Activated CD4-positive, alpha-beta T cell treated with anti-CD3 and anti-CD28 coated beads, Interleukin-2, amount 50 U/mL, for 4 hours (primary cell): ENCODE measurements around the gene ADAM12.
"Not testable (repeated sequence)": the region's sequence is repeated elsewhere in the genome, so short reads cannot be mapped to it uniquely, and the experiment has no call there.

Source experiments
- DNase-seq, 2 experiments: peaks; one replicate each; pipeline ENCODE4 v3.0.0-alpha.2; 2020

ADAM12 gene

DNA sequence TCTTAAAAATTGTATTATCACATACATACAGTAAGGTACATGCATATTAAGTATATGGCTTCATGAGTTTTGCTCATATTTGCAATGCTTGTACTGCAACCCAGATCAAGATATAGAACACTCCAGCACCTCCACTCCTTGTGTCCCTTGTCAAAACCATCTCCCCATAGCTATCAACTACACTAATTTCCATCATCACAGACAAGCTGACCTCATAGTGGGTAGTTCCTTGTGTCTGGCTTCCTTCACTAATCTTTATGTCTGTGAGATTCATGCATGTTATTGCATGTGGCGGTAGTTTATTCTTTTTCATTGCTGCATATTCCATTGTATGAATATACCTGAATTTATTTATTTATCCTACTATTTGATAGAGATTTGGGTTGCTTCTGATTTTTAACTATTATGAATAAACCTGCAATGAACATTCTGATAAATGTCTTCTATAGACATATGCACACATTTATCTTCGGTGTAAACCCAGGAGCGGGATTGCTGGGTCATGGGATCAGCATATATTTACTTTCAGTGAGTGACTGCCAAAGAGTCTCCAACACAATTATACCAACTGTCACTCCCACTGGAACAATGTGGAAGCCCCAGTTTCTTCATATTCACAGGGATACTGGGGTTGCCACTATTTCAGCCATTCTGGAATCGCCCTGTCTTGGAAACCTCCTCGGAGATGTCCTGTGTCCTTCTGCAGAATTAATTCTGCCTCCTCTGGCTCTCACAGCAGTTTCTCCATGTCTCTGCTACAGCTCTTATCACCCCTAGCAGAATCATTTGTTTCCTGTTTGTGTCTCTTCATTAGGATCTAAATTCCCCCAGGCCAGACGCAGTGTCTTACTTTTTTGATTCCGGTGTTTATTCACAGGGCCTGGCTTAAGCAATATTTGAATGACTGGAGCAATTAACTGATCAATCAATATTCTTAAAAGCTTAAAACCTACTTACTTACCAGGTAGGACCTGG, 14.7 kb upstream of the ADAM12 start:
- DNase-seq: no peak

DNA sequence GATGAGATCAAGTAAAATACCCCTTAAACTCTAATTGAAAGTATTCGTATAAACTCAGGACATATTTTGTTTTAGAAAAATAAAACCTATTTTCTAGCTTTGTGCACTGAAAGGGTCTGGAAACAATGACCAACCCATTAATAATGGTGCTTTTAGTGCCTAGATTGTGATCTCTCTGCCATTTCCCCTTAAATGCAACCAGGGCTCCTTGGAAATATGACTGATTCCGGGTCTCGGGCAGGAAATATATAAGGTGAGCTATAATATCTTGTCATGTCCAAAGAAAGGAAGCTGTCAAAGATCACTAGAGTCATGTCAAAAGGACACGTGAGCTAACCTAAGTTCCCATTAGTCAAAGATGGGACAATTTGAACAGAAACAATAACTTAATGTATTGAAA, 12.4 kb upstream of the ADAM12 start:
- no peak for DNase-seq

DNA sequence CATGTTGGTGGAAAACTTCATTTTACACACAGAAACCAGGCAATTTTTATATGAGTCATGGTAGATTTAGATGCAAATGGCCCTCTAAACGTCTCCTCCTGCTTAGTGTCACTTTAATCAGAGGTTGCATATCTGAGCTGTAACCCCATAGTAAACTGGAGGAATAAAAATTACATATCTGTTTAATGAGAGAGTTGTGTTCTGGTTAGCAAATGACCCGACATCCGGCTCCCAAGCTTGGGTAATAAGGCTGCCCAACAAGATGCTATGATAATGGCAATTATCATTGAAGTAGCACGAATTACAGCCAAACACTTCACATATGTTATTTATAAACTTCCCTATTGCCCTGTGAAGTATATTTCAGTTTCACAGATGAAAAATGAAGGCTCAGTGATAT, 10.6 kb upstream of the ADAM12 start:
- DNase-seq: no peak

DNA sequence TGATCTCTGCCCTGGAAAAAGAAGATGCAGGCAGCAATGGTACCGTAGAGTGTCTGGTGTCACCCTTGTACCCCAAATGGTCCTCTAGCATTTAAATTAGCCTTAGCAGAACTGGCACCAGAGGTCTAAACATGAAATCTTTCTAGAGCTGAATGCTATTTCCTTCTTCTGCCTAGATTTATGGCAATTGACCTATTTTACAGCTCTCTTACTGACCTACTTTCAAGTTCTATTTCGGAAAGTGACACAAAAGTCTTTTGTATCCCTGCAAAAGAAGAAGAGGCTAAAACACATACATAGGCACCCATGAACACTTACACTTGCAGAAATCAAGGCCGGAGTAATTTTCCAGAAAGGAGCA, 10.1 kb upstream of the ADAM12 start:
- no peak for DNase-seq

DNA sequence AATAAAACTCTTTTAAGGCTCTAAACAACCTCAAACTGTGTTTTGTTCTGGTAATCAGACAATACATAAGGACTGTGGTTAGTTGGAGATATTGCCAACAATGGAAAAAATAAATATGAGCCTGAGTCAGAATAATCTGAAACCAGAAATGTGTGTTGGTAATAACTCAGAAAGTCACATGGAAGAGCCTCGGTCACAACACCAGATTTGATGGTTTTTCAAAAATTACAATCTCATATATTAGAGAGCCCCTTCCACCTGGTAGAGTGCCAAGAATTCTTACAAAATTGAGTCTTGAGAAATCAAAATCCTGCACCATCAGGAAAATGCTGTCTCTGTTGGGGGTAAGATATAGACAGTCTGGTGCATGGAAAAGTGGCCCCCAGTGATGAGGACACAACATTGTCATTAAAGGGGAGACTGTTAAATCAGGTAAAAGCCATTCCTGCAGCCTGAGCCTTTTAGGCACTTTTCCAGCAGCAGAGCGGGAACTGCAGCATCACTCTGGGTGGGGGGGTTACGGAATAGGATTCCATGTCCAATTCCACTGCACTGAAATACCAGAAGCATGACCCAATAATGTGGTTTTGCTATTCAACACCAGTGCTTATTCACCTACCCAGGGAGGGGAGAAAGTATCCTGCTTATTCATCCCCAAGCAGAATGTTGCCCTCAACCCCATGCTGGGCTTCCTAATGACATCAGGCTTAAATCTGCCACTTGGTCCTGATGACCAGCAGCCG, 9.5 kb upstream of the ADAM12 start:
- DNase-seq: no peak

DNA sequence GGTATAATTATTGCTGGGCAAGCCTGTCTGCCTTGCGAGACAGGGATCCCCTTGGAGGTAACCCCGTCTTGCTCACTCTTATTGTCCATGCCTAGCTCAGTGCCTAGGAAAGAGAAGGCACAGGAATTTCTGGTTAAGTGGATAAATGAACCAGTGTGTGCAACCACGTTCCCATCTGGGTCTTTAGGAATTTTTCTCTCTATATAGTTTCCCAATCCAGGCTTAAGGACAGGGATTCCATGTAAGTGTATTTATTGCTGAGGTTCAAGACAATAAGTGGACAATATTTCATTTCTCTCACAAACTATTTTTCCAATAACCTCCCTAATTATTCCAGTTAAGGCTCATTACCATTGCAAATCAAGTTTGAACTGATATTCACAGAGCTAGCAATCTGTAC, 8.9 kb upstream of the ADAM12 start:
- no peak for DNase-seq

DNA sequence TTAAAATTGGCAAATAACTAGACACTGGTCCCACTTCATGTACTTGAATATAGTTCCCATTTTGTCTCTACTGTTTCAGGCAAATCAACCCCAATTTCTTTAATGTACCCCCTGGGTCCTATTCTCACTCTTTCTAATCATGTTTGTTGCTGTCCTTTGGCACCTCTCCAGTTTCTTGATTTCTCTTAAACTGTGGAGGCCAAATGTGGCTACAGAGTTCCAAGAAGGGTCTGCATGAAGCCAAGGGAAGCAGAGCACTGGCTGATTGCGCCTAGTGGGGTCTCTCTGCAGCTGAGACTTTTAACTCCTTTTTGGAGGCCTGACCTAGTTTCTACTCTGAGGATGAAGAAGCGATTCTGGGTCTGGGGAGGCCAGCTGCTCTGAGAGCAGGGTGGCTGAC, 6.7 kb upstream of the ADAM12 start:
- DNase-seq: no peak

DNA sequence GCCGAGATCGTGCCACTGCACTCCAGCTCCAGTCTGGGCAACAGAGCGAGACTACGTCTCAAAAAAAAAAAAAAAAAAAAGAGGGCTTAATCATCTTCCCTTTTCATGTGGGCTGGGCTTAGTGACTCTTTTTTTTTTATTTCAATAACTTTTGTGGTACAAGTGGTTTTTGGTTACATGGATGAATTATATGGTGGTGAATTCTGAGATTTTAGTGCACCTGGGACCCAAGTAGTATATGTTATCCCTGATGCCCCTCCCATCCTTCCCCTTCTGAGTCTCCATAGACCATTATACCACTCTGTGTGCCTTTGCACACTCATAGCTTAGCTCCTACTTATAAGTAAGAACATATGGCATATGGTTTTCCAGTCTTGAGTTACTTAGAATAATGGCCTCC, 4.8 kb upstream of the ADAM12 start:
- DNase-seq: no peak

DNA sequence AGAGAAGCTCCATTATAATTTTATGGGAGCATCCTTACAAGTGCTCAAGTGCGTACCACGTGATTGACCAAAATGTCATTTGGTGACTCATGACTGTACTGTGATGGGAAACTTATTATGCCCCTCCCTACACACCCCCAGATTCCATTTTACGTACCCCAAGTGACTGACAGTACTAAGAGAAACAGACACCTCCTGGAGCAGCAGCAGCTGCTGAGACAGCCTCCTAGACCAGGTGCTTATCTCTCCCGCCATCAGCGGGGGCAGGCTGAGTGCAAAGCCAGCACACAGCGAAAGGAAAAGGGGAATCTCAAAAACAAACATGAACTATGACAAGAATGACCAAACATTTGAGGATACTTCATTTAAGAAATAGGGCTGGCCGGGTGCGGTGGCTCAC, 4.2 kb upstream of the ADAM12 start:
- DNase-seq: no peak

DNA sequence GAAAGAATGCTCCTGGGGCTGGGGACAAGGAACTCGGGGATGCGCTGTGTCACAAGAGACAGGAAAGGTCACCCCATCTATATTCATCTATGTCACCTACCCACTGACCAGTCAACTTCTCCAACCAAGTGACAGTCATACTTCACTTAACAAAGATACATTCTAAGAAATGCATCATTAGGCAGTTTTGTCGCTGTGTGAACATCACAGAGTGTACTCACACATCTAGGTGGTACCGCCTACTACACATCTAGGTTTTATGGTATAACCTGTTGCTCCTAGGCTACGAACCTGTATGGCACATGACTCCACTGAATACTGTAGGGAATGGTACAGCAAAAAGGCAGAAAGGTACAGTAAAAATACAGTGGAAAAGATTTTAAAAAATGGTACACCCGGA, 3.8 kb upstream of the ADAM12 start:
- DNase-seq: no peak

DNA sequence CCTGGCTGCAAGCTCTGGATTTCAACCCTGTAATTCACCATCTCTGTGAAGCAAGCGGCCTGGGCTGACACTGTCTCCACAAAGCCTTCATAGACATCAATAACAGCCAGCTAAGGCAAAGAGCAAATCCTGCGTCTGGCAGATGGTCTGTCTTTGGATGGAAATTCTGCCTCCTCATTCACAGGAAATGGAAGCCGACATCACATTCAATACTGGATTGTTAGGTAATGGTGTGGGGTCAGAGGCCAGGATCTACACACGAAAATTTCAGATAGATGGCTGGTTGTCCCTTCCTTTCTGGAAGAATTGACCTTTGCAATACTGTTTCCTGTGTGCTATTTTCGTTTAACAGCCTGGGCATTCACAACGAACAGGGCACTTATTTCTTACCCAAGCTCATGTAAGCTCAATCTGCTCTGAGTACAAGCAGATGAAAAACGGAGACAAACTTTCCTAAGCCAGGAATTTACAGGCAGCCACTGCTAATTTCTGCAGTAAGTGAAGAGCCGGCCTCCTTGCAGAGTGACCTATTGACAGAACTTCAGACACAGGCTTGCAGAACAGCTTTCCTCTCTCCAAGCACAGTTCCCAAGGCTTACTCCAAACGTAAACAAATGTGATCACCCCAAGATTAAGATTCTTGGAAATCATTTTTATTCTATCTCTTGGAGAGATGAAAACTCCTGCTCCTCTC, 3.1 kb upstream of the ADAM12 start:
- DNase-seq: no peak

DNA sequence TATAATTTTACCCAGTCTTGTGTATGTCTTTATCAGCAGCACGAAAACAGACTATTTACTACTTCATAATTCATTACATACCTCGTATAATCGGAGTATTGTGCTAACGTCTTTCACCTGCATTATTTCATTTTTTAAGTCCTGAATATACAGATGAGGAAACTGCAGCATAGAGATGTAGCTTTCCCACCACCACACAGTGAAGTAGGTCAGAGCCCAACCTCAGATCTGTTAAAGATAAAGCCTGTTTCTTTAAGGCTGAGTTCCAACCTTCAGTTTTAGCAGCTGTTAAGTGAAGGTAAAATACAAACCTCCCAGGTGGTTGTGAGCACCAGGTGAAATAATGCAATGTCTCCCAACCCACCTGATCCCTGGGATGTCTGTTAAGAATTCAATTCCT, 2.0 kb upstream of the ADAM12 start:
- no peak for DNase-seq

DNA sequence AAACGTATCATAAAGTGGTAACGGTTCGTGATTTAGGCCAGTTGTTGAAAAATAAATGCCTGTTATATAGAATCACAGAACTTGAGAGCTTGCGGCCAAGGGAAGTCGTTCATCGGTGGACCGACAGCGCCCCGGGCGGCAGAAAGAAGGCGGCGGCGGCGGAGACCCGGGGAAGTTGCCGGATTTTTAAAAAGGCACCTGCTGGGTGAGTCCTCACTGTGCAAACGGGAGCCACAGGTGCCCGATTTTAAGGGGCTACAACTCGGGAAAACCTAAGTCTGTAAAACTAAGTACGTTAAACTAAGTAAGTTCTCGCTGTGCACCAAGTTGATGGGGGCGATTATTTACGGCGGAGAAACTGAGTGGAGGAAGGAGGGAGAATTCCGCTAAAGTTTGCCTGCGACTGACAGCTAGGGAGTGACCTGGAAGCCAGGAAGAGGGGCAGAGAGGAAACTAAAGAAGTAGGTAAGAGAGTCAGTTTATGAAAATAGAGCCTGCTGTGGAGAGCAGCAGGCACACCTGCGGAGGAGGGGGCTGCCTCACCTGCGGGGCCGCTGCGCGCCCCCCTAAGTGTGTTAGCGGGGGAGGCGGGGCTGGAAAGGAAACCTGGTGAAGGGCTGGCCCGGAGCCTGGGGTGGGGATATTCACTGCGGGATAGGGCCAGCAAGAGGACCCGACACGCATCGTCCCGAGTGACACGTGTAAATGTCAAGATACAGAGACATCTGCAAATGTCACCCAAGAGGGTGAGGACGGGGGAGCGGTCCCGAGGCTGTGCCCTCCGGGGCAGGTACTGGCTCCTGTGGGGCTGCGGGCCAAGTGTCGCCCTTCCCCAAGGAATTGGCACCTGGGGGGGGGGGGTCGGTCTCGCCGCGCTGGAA, 996 bp downstream of the ADAM12 start:
- peak; percentile 17 to 20 for DNase-seq

DNA sequence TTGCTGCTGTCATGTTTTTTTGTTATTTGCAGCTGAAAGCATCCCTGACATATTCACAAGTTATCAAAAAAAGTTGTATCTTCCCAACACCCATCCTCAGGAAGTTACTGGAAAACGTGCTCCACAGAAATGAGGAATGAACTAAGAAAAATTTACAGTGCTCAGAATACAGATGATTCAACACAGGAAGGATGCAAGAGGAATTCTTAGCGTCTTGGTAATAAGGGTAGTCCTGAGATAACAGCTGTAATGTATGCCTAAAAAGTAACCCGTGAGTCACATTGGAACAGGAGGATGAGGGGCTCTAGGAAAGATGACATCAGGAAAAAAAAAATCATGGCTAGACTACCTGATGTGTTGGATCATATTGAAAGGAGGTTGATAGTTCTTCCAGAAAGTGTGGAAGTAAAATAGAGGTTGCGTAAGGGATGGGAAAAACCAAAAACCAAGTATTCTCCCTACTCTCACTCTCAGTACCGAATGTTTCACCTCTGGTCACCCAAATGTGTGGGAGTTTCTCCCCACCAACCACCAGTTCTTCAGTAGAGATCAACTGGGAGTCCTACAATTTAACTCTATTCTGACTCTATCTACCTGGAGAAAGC, 3.9 kb downstream of the ADAM12 start:
- DNase-seq: no peak

DNA sequence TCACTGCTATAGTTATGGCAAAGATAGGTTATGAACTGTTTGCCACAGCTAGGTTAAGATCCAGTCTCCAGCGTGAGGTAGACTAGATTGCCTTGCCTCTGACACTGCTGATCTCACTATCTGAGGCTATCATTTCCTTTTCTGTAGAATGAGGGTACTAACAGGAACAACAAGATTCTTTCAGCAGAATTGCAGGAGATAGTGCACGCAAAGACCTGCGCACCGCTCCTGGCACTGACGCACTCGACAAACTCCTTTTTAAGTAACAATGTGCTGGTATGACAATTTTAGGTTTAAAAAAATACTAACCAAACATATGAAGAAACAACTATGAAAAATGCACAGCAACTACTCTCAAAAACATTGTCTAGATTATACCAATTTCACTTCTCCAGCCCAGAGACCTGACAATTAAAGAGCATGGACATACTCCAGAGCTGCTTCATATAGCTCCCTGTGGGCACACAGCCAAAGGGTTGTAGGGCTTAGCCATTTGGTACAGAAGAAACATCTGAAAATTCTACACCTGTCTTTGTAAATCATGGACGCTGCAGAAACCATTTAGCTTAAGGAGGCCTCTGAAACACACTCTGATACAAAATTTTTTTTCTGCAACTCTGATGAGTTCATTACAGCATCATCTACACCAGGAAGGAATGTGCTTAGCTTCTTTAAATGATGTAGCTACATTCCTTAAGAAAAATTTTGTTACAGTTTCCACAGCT, 7.8 kb downstream of the ADAM12 start:
- no peak for DNase-seq

DNA sequence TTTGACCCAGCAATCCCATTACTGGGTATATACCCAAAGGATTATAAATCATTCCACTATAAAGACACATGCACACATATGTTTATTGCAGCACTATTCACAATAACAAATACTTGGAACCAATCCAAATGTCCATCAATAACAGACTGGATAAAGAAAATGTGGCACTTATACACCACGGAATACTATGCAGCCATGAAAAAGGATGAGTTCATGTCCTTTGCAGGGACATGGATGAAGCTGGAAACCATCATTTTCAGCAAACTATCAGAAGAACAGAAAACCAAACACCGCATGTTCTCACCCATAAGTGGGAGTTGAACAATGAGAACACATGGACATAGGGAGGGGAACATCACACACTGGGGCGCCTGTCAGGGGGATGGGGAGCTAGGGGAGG, 9.1 kb downstream of the ADAM12 start:
- DNase-seq: not testable (repeated sequence)

DNA sequence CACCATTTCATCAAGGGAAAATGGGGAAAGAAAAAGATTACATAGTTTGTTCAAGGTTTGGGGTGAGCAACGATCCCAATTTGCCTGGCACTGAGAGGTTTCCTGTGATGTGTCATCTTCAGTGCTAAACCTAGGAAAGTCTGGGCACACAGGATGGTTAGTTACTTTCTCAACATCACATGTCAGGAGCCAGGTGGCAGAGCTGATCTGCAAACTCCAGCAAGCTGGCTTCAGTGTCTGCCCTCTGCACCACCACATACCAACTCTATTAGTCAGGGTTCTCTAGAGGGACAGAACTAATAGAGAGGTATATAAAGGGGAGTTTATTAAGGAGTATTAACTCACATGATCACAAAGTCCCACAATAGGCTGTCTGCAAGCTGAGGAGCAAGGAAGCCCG, 11.3 kb downstream of the ADAM12 start:
- no peak for DNase-seq

DNA sequence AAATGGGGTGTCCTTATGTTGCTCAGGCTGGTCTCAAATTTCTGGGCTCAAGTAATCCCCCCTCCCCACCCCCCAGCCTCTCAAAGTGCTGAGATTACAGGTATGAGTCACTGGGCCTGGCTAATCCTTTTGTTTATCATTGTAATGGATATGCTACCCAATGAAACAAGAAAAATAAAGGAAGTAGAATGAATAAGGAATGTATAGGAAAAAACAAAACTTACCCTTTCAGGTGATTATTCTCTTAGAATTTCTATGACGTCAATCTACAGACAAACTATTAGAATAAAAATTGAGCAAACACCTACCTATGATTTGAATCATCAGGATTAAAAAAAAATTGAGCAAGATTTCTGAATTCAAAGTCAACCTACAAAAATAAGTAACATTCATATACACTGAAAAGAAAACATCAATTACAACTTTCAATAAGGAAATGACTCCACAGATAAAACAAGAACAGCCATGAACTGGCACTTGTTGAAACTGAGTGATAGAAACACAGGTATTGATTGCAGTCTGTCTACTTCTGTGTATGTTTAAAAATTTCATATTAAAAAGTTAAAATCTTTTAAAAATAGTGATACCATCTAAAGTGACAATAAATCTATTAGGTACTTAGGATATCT, 12.2 kb downstream of the ADAM12 start:
- no peak for DNase-seq

DNA sequence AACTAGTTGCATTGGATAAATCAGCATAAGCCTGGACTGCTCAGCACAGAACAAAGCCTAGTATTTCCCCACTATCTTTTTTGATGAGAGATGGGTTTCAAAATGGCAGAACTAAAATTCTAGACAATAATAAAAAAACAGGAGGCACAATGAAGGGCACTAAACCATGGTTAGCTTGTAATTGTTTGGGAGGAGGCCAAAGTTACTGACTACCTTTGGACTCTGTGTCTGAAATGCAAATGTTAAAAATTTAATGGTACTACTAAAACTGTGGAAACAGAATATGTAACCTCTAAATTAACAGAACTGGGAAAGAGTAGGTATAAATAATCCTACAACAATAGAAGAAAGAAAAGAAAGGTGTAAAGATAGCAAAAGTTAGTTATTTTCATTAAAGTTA, 13.0 kb downstream of the ADAM12 start:
- no peak for DNase-seq

DNA sequence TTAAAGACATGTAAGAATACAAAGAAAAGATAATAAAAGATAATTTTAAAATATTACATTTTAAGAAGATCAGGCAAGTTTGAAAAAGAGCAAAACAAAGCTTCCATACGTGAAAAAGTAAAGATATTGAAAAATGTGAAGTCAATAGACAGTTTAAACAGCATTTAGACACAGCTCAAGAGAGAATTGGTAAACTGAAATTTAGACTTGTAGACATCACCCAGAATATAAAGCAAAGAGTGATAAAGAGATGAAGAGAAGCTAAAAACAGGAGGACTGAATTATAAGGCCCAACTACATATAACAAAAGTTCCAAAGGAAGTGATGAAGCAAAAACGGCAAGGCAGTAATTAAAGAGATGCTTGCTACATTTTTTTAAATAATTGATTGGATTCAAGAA, 13.8 kb downstream of the ADAM12 start:
- no peak for DNase-seq

DNA sequence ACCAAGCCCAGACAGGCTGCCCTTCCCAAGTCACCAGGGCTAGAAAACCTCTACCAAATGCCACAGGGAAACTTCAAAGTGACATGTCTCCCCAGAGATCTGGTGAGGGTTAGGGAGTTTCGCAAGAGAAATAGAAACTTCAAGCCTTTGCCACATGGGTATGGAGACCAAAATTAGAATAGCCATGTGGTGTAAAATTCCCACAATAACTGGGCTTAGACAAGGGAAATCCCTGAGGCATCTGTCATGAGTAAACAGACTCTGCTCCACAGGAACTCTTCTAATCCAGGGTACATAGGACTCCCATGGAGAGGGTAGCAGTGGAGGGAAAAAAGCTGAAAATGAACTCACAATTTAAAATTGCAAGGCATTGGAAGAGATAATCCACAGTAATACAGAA, 14.3 kb downstream of the ADAM12 start:
- no peak for DNase-seq
